CD14-positive monocyte (primary cell): ENCODE measurements around the gene BCAS4. TPM values are rescaled to one million over a fixed set of nuclear protein-coding genes. Genes with fewer than 3 reads are reported as not detected.

ENCODE experiments used
- DNase-seq, 3 donors: peaks; one replicate each; pipeline ENCODE4 v3.0.0-alpha.2; 2011 to 2022
- H2AFZ ChIP-seq: 2 replicates; pipeline ENCODE4 v1.6.0; 2012; ENCODE audit warnings: mild to moderate bottlenecking, low read depth, low read length, inconsistent platforms; ENCODE audit not compliant: insufficient read depth, poor library complexity, severe bottlenecking
- H3K27ac ChIP-seq, 2 donors: 1 replicate in 1 of 2; 2 replicates in 1 of 2; pipeline ENCODE4 v1.5.1; 2012 to 2013; ENCODE audit warnings: low read length in 2 of 2, control low read depth in 1 of 2, inconsistent platforms in 1 of 2, low read depth in 1 of 2, mild to moderate bottlenecking in 1 of 2
- H3K27me3 ChIP-seq, 2 donors: one replicate each; pipeline versions ENCODE4 v1.6.0 to v1.6.1; 2011 to 2013; ENCODE audit warnings: low read length in 2 of 2; ENCODE audit not compliant: control insufficient read depth in 2 of 2, insufficient read depth in 2 of 2
- H3K36me3 ChIP-seq, 2 donors: replicated peaks in 1 of 2; 1 replicate in 1 of 2; 2 replicates in 1 of 2; pipeline versions ENCODE4 v1.5.1 to v1.6.1; 2012 to 2013; ENCODE audit warnings: low read length in 2 of 2, control low read depth in 1 of 2, inconsistent platforms in 1 of 2, mild to moderate bottlenecking in 1 of 2; ENCODE audit not compliant: insufficient read depth in 2 of 2, control insufficient read depth in 1 of 2
- H3K4me1 ChIP-seq, 2 donors: 1 replicate in 1 of 2; 2 replicates in 1 of 2; pipeline versions ENCODE4 v1.5.1 to v1.6.1; 2012 to 2013; ENCODE audit warnings: low read length in 2 of 2, control low read depth in 1 of 2, inconsistent platforms in 1 of 2, mild to moderate bottlenecking in 1 of 2, moderate library complexity in 1 of 2; ENCODE audit not compliant: insufficient read depth in 2 of 2, control insufficient read depth in 1 of 2
- H3K4me2 ChIP-seq: replicated peaks from 2 replicates; pipeline ENCODE3; 2012; ENCODE audit warnings: low read length, moderate library complexity, mild to moderate bottlenecking; ENCODE audit not compliant: poor library complexity, severe bottlenecking; ENCODE audit errors: extremely low read depth
- H3K4me3 ChIP-seq, 3 experiments: fragments of 200-600 bp in 1 of 3; sonication (generic) in 1 of 3; replicated peaks in 1 of 3; 1 replicate in 2 of 3; 2 replicates in 1 of 3; pipeline ENCODE4 v1.5.1; 2011 to 2013; ENCODE audit warnings: low read length in 3 of 3, mild to moderate bottlenecking in 3 of 3, control low read depth in 2 of 3, low read depth in 2 of 3, inconsistent platforms in 1 of 3, moderate library complexity in 1 of 3
- H3K79me2 ChIP-seq: 2 replicates; pipeline ENCODE4 v1.6.0; 2012; ENCODE audit warnings: mild to moderate bottlenecking, control low read depth, inconsistent platforms, low read length, moderate library complexity; ENCODE audit not compliant: insufficient read depth
- H3K9ac ChIP-seq: 2 replicates; pipeline ENCODE4 v1.6.0; 2017; ENCODE audit warnings: low read length, mild to moderate bottlenecking; ENCODE audit not compliant: insufficient read depth, poor library complexity, severe bottlenecking
- H3K9me3 ChIP-seq, 2 donors: replicated peaks in 1 of 2; 1 replicate in 1 of 2; 2 replicates in 1 of 2; pipeline versions ENCODE4 v1.5.1 to v1.6.1; 2012 to 2013; ENCODE audit warnings: low read length in 2 of 2, control low read depth in 1 of 2; ENCODE audit not compliant: control insufficient read depth in 1 of 2, insufficient read depth in 1 of 2
- H4K20me1 ChIP-seq: 2 replicates; pipeline ENCODE4 v1.6.0; 2012; ENCODE audit warnings: mild to moderate bottlenecking, low read length, control low read depth, moderate library complexity; ENCODE audit not compliant: insufficient read depth
- H3K27ac Mint-ChIP-seq, 7 donors: one replicate each; pipeline ENCODE4 v1.8.0; 2020; ENCODE audit warnings: mild to moderate bottlenecking in 7 of 7, mixed read lengths in 7 of 7, moderate library complexity in 6 of 7, inconsistent platforms in 2 of 7
- H3K27me3 Mint-ChIP-seq, 3 donors: one replicate each; pipeline ENCODE4 v1.8.0; 2021 to 2022; ENCODE audit warnings: low read depth in 3 of 3, mild to moderate bottlenecking in 3 of 3, mixed read lengths in 3 of 3, moderate library complexity in 3 of 3, inconsistent platforms in 1 of 3
- H3K36me3 Mint-ChIP-seq, 2 donors: one replicate each; pipeline ENCODE4 v1.8.0; 2020; ENCODE audit warnings: mixed read lengths in 2 of 2, inconsistent platforms in 1 of 2, mild to moderate bottlenecking in 1 of 2
- H3K4me1 Mint-ChIP-seq: one replicate; pipeline ENCODE4 v1.8.0; 2020; ENCODE audit warnings: mild to moderate bottlenecking, mixed read lengths
- H3K4me3 Mint-ChIP-seq, 2 donors: one replicate each; pipeline ENCODE4 v1.8.0; 2020; ENCODE audit warnings: mild to moderate bottlenecking in 2 of 2, mixed read lengths in 2 of 2, moderate library complexity in 1 of 2
- H3K9me3 Mint-ChIP-seq, 7 donors: one replicate each; pipeline ENCODE4 v1.8.0; 2020 to 2022; ENCODE audit warnings: mixed read lengths in 7 of 7, mild to moderate bottlenecking in 6 of 7, moderate library complexity in 6 of 7, inconsistent platforms in 2 of 7
- CTCF ChIP-seq: fragments of 200-600 bp; IDR thresholded peaks from one replicate; pipeline ENCODE4 v1.8.0; 2022; ENCODE audit warnings: antibody characterized with exemption, mild to moderate bottlenecking
- WGBS: methylation state at CpG from one replicate; pipeline ENCODE4 v1.1.5; 2013; ENCODE audit warnings: missing lambda C conversion rate; ENCODE audit not compliant: insufficient coverage; 5-methylcytosine and 5-hydroxymethylcytosine counted together
- intact Hi-C, 2 donors: fragments of 100-400 bp; cut with micrococcal nuclease; formaldehyde crosslinking; loops; one replicate each; pipeline versions ENCODE4 v1.15.0 to v1.15.1; 2023
- polyA plus RNA-seq, 3 donors: library from polyadenylated mRNA; depleted of rRNA in 1 of 3; unstranded in 2 of 3; stranded (reverse) in 1 of 3; fragments of 300-500 nt in 2 of 3; fragments of >200 nt in 1 of 3; fragmentation: Illumina TruSeq in 2 of 3; gene quantifications; 1 replicate in 2 of 3; 2 replicates in 1 of 3; pipeline ENCODE4 v1.2.3, GENCODE V29; 2012 to 2021

The BCAS4 gene
- polyA plus RNA-seq, 3 donors, result 0.16 to 1.0 (median 0.69) TPM

- H3K9me3 ChIP-seq, result no peaks in the 10 kb centered on the region
- H3K27me3 ChIP-seq, result no peaks in the 10 kb centered on the region
- H3K9me3 Mint-ChIP-seq, result no peaks in the 10 kb centered on the region
- H3K36me3 Mint-ChIP-seq, result no peaks in the 10 kb centered on the region
- H3K4me1 Mint-ChIP-seq, result peaks cover 6% of the 10 kb centered on the region
- H3K4me2 ChIP-seq, result no peak overlapping the region
- no peaks in the 10 kb centered on the region for H4K20me1 ChIP-seq
- 92% methylated on average over 2 of the region's 2 CpGs for WGBS
- peaks cover 1 to 2% of the 10 kb centered on the region in 2 donors for H3K4me1 ChIP-seq
- no peaks in the 10 kb centered on the region for H3K36me3 ChIP-seq
- no peak overlapping the region for H3K27ac ChIP-seq
- H3K27ac Mint-ChIP-seq, result no peak overlapping the region
- H3K4me3 ChIP-seq, result no peak overlapping the region
- DNase-seq, result no peak
- intact Hi-C loops, result no loop called here
- H3K4me3 Mint-ChIP-seq, result no peak overlapping the region
- no peak overlapping the region for H2AFZ ChIP-seq
- no peak overlapping the region for H3K9ac ChIP-seq
- TF ChIP-seq CTCF, result no peak
- H3K27me3 Mint-ChIP-seq, result peaks cover 2 to 5% (median 3%) of the 10 kb centered on the region in 3 donors
- H3K79me2 ChIP-seq, result no peaks in the 10 kb centered on the region
These were observed 11.5 kb upstream of the BCAS4 start for GRCh38 chr20:50783390-50783789.

- intact Hi-C loops, result no loop called here
These were observed 11.0 kb upstream of the BCAS4 start for GRCh38 chr20:50783903-50784302.

More at GRCh38 chr20:50783903-50784302, 11.0 kb upstream of the BCAS4 start:
- Mint-ChIP-seq H3K9me3 (no peaks in the 10 kb centered on the region), H3K4me3 (no peak overlapping the region), H3K36me3 (no peaks in the 10 kb centered on the region), H3K27ac (no peak overlapping the region), H3K4me1 (peaks cover 11% of the 10 kb centered on the region), H3K27me3 (peaks cover 2 to 5% (median 3%) of the 10 kb centered on the region in 3 donors)
- WGBS, result 100% methylated on average over 1 of the region's 6 CpGs
- H4K20me1 ChIP-seq, result no peaks in the 10 kb centered on the region
- H3K79me2 ChIP-seq, result no peaks in the 10 kb centered on the region
- H3K4me1 ChIP-seq, result peaks cover 6 to 7% of the 10 kb centered on the region in 2 donors
- H3K9ac ChIP-seq, result no peak overlapping the region
- H3K36me3 ChIP-seq, result no peaks in the 10 kb centered on the region
- H3K27me3 ChIP-seq, result no peaks in the 10 kb centered on the region
- H3K27ac ChIP-seq, result no peak overlapping the region
- no peak overlapping the region for H3K4me3 ChIP-seq
- no peak overlapping the region for H3K4me2 ChIP-seq
- H2AFZ ChIP-seq, result no peak overlapping the region
- no peaks in the 10 kb centered on the region for H3K9me3 ChIP-seq
- no peak for TF ChIP-seq CTCF
- no peak for DNase-seq
